SU-DHL-6 (cell line): ENCODE measurements around the gene PTMS.

Experiments
- EZH2phosphoT487 ChIP-seq: fragments of 200-600 bp; sonication (generic), shearing (Covaris generic); conservative IDR thresholded peaks from 2 replicates; pipeline ENCODE4 v1.6.1; 2018; ENCODE audit warnings: mild to moderate bottlenecking, antibody characterized with exemption, low read length, moderate library complexity, mixed read lengths
- TF ChIP-seq, protein P1 (sequence below): fragments of 200-600 bp; sonication (generic); IDR thresholded peaks from one replicate; pipeline ENCODE4 v1.5.1; 2017; ENCODE audit warnings: antibody characterized with exemption, mild to moderate bottlenecking, low read length, moderate library complexity; ENCODE audit not compliant: insufficient read depth, poor library complexity, severe bottlenecking

DNA sequence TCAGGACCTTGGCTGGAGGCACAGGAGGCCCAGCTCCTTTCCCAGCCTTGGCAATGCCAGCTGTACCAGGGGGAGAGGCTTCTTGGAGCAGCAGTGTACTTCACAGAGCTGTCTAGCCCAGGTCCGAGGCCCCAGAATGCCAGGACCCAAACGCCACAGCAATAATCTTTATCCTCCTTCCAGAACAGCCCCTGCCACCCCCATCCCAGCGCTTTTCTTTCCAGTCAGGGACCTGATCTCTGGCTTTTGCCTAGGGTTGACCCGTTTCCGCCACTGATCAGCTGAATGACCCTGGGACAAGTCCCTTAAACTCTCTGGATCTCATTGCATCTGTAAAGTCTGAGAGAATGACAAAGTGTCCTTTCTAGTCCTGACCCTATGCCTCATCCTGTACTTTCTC is 11.2 kb downstream of the PTMS start:
- TF ChIP-seq, protein P1, sequence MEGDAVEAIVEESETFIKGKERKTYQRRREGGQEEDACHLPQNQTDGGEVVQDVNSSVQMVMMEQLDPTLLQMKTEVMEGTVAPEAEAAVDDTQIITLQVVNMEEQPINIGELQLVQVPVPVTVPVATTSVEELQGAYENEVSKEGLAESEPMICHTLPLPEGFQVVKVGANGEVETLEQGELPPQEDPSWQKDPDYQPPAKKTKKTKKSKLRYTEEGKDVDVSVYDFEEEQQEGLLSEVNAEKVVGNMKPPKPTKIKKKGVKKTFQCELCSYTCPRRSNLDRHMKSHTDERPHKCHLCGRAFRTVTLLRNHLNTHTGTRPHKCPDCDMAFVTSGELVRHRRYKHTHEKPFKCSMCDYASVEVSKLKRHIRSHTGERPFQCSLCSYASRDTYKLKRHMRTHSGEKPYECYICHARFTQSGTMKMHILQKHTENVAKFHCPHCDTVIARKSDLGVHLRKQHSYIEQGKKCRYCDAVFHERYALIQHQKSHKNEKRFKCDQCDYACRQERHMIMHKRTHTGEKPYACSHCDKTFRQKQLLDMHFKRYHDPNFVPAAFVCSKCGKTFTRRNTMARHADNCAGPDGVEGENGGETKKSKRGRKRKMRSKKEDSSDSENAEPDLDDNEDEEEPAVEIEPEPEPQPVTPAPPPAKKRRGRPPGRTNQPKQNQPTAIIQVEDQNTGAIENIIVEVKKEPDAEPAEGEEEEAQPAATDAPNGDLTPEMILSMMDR: no peak
- TF ChIP-seq EZH2phosphoT487: no peak
